HEK293 (cell line): ENCODE results near the gene ZBTB38.

Experiments used
- CTCF ChIA-PET: fragments of 350-600 bp; formaldehyde crosslinking; extraction: SDS; loops from one replicate; lab custom pipeline; 2021; ENCODE audit warnings: antibody characterized with exemption; lab: Yijun Ruan, JAX
- POLR2A ChIA-PET: fragments of 300-600 bp; formaldehyde crosslinking; extraction: SDS; loops from one replicate; lab custom pipeline; 2020; ENCODE audit warnings: antibody characterized with exemption, inconsistent platforms; lab: Yijun Ruan, JAX
- H3K27ac ChIP-seq: fragments of 200-500 bp; sonication (Bioruptor generic); 2 replicates; pipeline ENCODE4 v1.5.1; 2014; ENCODE audit warnings: low read depth, low read length, control low read depth, inconsistent platforms; ENCODE audit errors: extremely low read depth
- H3K36me3 ChIP-seq, 2 experiments: fragments of 200-500 bp in 1 of 2; sonication (Bioruptor generic) in 1 of 2; 1 replicate in 1 of 2; 2 replicates in 1 of 2; pipeline ENCODE4 v1.5.1; 2014 to 2017; ENCODE audit warnings: inconsistent platforms in 2 of 2, low read length in 2 of 2; ENCODE audit not compliant: control insufficient read depth in 2 of 2, insufficient read depth in 1 of 2
- H3K4me1 ChIP-seq: fragments of 200-500 bp; sonication (Bioruptor generic); 2 replicates; pipeline ENCODE4 v1.5.1; 2014; ENCODE audit warnings: mild to moderate bottlenecking, low read length, inconsistent platforms; ENCODE audit not compliant: control insufficient read depth, insufficient read depth
- H3K4me3 ChIP-seq: 2 replicates; pipeline ENCODE4 v1.5.1; 2011; ENCODE audit warnings: low read depth, mild to moderate bottlenecking, control low read depth, low read length, moderate library complexity
- H3K9me3 ChIP-seq: fragments of 200-500 bp; sonication (Bioruptor generic); 2 replicates; pipeline ENCODE4 v1.5.1; 2014; ENCODE audit warnings: low read depth, low read length, inconsistent platforms; ENCODE audit not compliant: control insufficient read depth, insufficient read depth
- ATF2 ChIP-seq: fragments of 450-650 bp; formaldehyde crosslinking; IDR thresholded peaks from 2 replicates; pipeline ENCODE4 v1.5.1; 2016; ENCODE audit warnings: missing biosample characterization, missing genetic modification characterization, low read depth
- BCL11A ChIP-seq: fragments of 450-650 bp; formaldehyde crosslinking; IDR thresholded peaks from 2 replicates; pipeline ENCODE4 v1.5.1; 2016; ENCODE audit warnings: low read depth, missing biosample characterization, missing genetic modification characterization
- GFI1B ChIP-seq: fragments of 450-650 bp; formaldehyde crosslinking; IDR thresholded peaks from 2 replicates; pipeline ENCODE4 v1.5.1; 2016; ENCODE audit warnings: missing biosample characterization, missing genetic modification characterization
- PBX3 ChIP-seq: sonication (generic); formaldehyde crosslinking; IDR thresholded peaks from 2 replicates; pipeline ENCODE4 v1.8.1; 2022; ENCODE audit warnings: mild to moderate bottlenecking, moderate library complexity, missing genetic modification reagents
- TRIM28 ChIP-seq: IDR thresholded peaks from 2 replicates; pipeline ENCODE4 v1.6.1; 2011; ENCODE audit warnings: low read length, control low read depth, borderline replicate concordance
- ZBTB1 ChIP-seq: fragments of 450-650 bp; formaldehyde crosslinking; IDR thresholded peaks from 2 replicates; pipeline ENCODE4 v1.5.1; 2016; ENCODE audit warnings: missing biosample characterization, missing genetic modification characterization
- ZBTB21 ChIP-seq: fragments of 450-650 bp; formaldehyde crosslinking; IDR thresholded peaks from 2 replicates; pipeline ENCODE4 v1.5.1; 2017; ENCODE audit warnings: missing biosample characterization, missing genetic modification characterization
- ZNF133 ChIP-seq: fragments of 450-650 bp; formaldehyde crosslinking; IDR thresholded peaks from 2 replicates; pipeline ENCODE4 v1.5.1; 2016; ENCODE audit warnings: missing biosample characterization, missing genetic modification characterization
- ZNF169 ChIP-seq: fragments of 450-650 bp; formaldehyde crosslinking; IDR thresholded peaks from 2 replicates; pipeline ENCODE4 v1.5.1; 2016; ENCODE audit warnings: missing biosample characterization, missing genetic modification characterization
- ZNF221 ChIP-seq: fragments of 450-650 bp; formaldehyde crosslinking; IDR thresholded peaks from 2 replicates; pipeline ENCODE4 v1.5.1; 2017; ENCODE audit warnings: missing biosample characterization, missing genetic modification characterization, borderline replicate concordance
- ZNF24 ChIP-seq: fragments of 450-650 bp; formaldehyde crosslinking; IDR thresholded peaks from 2 replicates; pipeline ENCODE4 v1.5.1; 2016; ENCODE audit warnings: missing biosample characterization, missing genetic modification characterization
- ZNF26 ChIP-seq: fragments of 450-650 bp; formaldehyde crosslinking; IDR thresholded peaks from 2 replicates; pipeline ENCODE4 v1.5.1; 2016; ENCODE audit warnings: missing biosample characterization, missing genetic modification characterization
- ZNF324 ChIP-seq: fragments of 450-650 bp; formaldehyde crosslinking; IDR thresholded peaks from 2 replicates; pipeline ENCODE4 v1.5.1; 2016; ENCODE audit warnings: missing biosample characterization, missing genetic modification characterization
- ZNF433 ChIP-seq: fragments of 450-650 bp; formaldehyde crosslinking; IDR thresholded peaks from 2 replicates; pipeline ENCODE4 v1.5.1; 2016; ENCODE audit warnings: missing biosample characterization, missing genetic modification characterization, low read depth
- ZNF473 ChIP-seq: fragments of 450-650 bp; formaldehyde crosslinking; IDR thresholded peaks from 2 replicates; pipeline ENCODE4 v1.5.1; 2017; ENCODE audit warnings: missing biosample characterization, missing genetic modification characterization
- ZNF501 ChIP-seq: fragments of 450-650 bp; formaldehyde crosslinking; IDR thresholded peaks from 2 replicates; pipeline ENCODE4 v1.5.1; 2016; ENCODE audit warnings: missing biosample characterization, missing genetic modification characterization
- ZNF514 ChIP-seq: fragments of 450-650 bp; formaldehyde crosslinking; IDR thresholded peaks from 2 replicates; pipeline ENCODE4 v1.5.1; 2016; ENCODE audit warnings: missing biosample characterization, missing genetic modification characterization
- ZNF521 ChIP-seq: fragments of 450-650 bp; formaldehyde crosslinking; IDR thresholded peaks from 2 replicates; pipeline ENCODE4 v1.5.1; 2017; ENCODE audit warnings: missing biosample characterization, mild to moderate bottlenecking, missing genetic modification characterization
- ZNF585B ChIP-seq: fragments of 450-650 bp; formaldehyde crosslinking; IDR thresholded peaks from 2 replicates; pipeline ENCODE4 v1.5.1; 2016; ENCODE audit warnings: missing biosample characterization, missing genetic modification characterization
- ZNF600 ChIP-seq: fragments of 450-650 bp; formaldehyde crosslinking; IDR thresholded peaks from 2 replicates; pipeline ENCODE4 v1.5.1; 2016; ENCODE audit warnings: missing biosample characterization, missing genetic modification characterization
- ZNF629 ChIP-seq: fragments of 450-650 bp; formaldehyde crosslinking; IDR thresholded peaks from 2 replicates; pipeline ENCODE4 v1.5.1; 2017; ENCODE audit warnings: missing biosample characterization, missing genetic modification characterization
- ZNF658 ChIP-seq: fragments of 450-650 bp; formaldehyde crosslinking; IDR thresholded peaks from 2 replicates; pipeline ENCODE4; 2016; ENCODE audit warnings: missing biosample characterization, missing genetic modification characterization
- ZNF660 ChIP-seq: fragments of 450-650 bp; IDR thresholded peaks from 2 replicates; pipeline ENCODE4 v1.5.1; 2018; ENCODE audit warnings: missing biosample characterization, mild to moderate bottlenecking, missing genetic modification characterization
- ZNF701 ChIP-seq: fragments of 450-650 bp; formaldehyde crosslinking; IDR thresholded peaks from 2 replicates; pipeline ENCODE4 v1.5.1; 2016; ENCODE audit warnings: missing biosample characterization, missing genetic modification characterization
- ZNF768 ChIP-seq: fragments of 450-650 bp; formaldehyde crosslinking; IDR thresholded peaks from 2 replicates; pipeline ENCODE4 v1.5.1; 2018; ENCODE audit warnings: missing biosample characterization, mild to moderate bottlenecking, missing genetic modification characterization
- ZSCAN4 ChIP-seq: fragments of 450-650 bp; formaldehyde crosslinking; IDR thresholded peaks from 2 replicates; pipeline ENCODE4 v1.5.1; 2017; ENCODE audit warnings: missing biosample characterization, missing genetic modification characterization

The ZBTB38 gene

GRCh38 chr3:141352262-141352984, 15.9 kb upstream of the ZBTB38 start (continued):
- TF ChIP-seq ZBTB1 (tag by site-specific recombination), result no peak
- TF ChIP-seq ZNF473, result no peak
- no peak for TF ChIP-seq BCL11A (tag by site-specific recombination)
- TF ChIP-seq ZNF169 (tag by site-specific recombination), result no peak
- TF ChIP-seq ZNF26 (tag by site-specific recombination), result no peak
- no peak for TF ChIP-seq ZNF600
- no peak for TF ChIP-seq ZNF221 (tag by site-specific recombination)
- no peak for TF ChIP-seq ZNF433
- no peak for TF ChIP-seq ZNF585B (tag by site-specific recombination)

GRCh38 chr3:141353652-141354495, 14.4 kb upstream of the ZBTB38 start:
- no peaks in the 10 kb centered on the region for H3K9me3 ChIP-seq
- H3K27ac ChIP-seq, result no peak overlapping the region
- no peaks in the 10 kb centered on the region for H3K36me3 ChIP-seq
- no peak for TF ChIP-seq ZNF768 (tag by site-specific recombination)
- TF ChIP-seq ZNF26 (tag by site-specific recombination), result no peak
- no peak for TF ChIP-seq PBX3 (CRISPR knock-in tag)
- TF ChIP-seq ZNF501 (tag by site-specific recombination), result no peak
- TF ChIP-seq ZNF133 (tag by site-specific recombination), result no peak
- no peak for TF ChIP-seq ZNF658 (tag by site-specific recombination)
- no peak for TF ChIP-seq TRIM28
- TF ChIP-seq ZNF629, result no peak
- no peak for TF ChIP-seq ZNF324 (tag by site-specific recombination)
- TF ChIP-seq ATF2 (tag by site-specific recombination), result no peak
- TF ChIP-seq GFI1B, result no peak
- no peak for TF ChIP-seq ZNF521 (tag by site-specific recombination)
- no peak for TF ChIP-seq ZNF514 (tag by site-specific recombination)
- TF ChIP-seq ZNF24 (tag by site-specific recombination), result no peak
- no peak for TF ChIP-seq ZSCAN4 (tag by site-specific recombination)
- TF ChIP-seq ZNF701, result no peak
- TF ChIP-seq ZBTB21 (tag by site-specific recombination), result no peak
- TF ChIP-seq ZNF660, result no peak
- POLR2A ChIA-PET, result no interaction called here
- H3K4me1 ChIP-seq, result no peaks in the 10 kb centered on the region
- CTCF ChIA-PET, result interaction anchor here (0.7 kb wide), 1 partner anchor 48 kb away, joined by 3 read pairs; no protein-coding TSS in a partner anchor
- no peak overlapping the region for H3K4me3 ChIP-seq
